Fibroblast of pulmonary artery (primary cell): ENCODE measurements around the gene RTP2.

Source experiments
- DNase-seq: peaks from one replicate; pipeline ENCODE4 v3.0.0-alpha.2; 2010; ENCODE audit warnings: low read depth
- H3K4me3 ChIP-seq: replicated peaks from 2 replicates; pipeline ENCODE4 v1.5.1; 2011; ENCODE audit warnings: low read depth, mild to moderate bottlenecking, control low read depth, low read length, moderate library complexity
- CTCF ChIP-seq: IDR thresholded peaks from 2 replicates; pipeline ENCODE4 v1.5.1; 2011; ENCODE audit warnings: mild to moderate bottlenecking, control low read depth, low read length, inconsistent platforms; ENCODE audit errors: missing control alignments

Gene RTP2

GRCh38 chr3:187746059-187746441 is 43.7 kb upstream of the RTP2 start:
- peak; percentile 42 for DNase-seq
- no peak for TF ChIP-seq CTCF
- peak overlapping the region; percentile 94 for H3K4me3 ChIP-seq

GRCh38 chr3:187745201-187746058 is 43.1 kb upstream of the RTP2 start, which contains the start of gene BCL6:
Gene BCL6 (minus strand): TSS chr3:187745468. CDS start chr3:187733693, 11,775 bp downstream.
- peak within 1 kb of the TSS; percentile 94 for H3K4me3 ChIP-seq
- TF ChIP-seq CTCF, result no peak
- DNase-seq, result peak; percentile 99

GRCh38 chr3:187744169-187745151 is 42.1 kb upstream of the RTP2 start:
- peak overlapping the region; percentile 94 for H3K4me3 ChIP-seq
- no peak for TF ChIP-seq CTCF
- DNase-seq, result peak; percentile 69

- H3K4me3 ChIP-seq, result peak overlapping the region; percentile 94
- peak; percentile 82 for DNase-seq
- TF ChIP-seq CTCF, result no peak
Observed at GRCh38 chr3:187743195-187744141, 41.1 kb upstream of the RTP2 start.

GRCh38 chr3:187742351-187743171 is 40.2 kb upstream of the RTP2 start:
- peak; percentile 57 for DNase-seq

More at GRCh38 chr3:187742351-187743171, 40.2 kb upstream of the RTP2 start:
- TF ChIP-seq CTCF, result no peak
- H3K4me3 ChIP-seq, result peak overlapping the region; percentile 94
